C4-2B (cell line): ENCODE results near the gene PRPF40A.

Source experiments
- CTCF ChIP-seq: fragments of 450-650 bp; conservative IDR thresholded peaks from 2 replicates; pipeline ENCODE4 v1.5.1; 2017; ENCODE audit warnings: mild to moderate bottlenecking
- ZFX ChIP-seq: fragments of 450-650 bp; IDR thresholded peaks from 2 replicates; pipeline ENCODE4 v1.6.1; 2017

GRCh38 chr2:152674334-152674733 lies 42.9 kb downstream of the PRPF40A start:
- TF ChIP-seq CTCF (no peak), ZFX (no peak)
